Prostate gland (tissue), 2 donors: ENCODE results near the gene TBC1D22B. TPM values are rescaled to one million over a fixed set of nuclear protein-coding genes. Genes with fewer than 3 reads are reported as not detected.

ENCODE experiments used
- DNase-seq: peaks from one replicate; pipeline ENCODE4 v3.0.0-alpha.2; 2019; ENCODE audit warnings: low spot score
- H3K27ac ChIP-seq, 2 donors: fragments of 200-600 bp; sonication (generic); 2 replicates each; pipeline ENCODE4 v1.5.1; 2017 to 2019
- H3K27me3 ChIP-seq: fragments of 200-600 bp; sonication (generic); replicated peaks from 2 replicates; pipeline ENCODE4 v1.5.1; 2019; ENCODE audit not compliant: insufficient read depth
- H3K36me3 ChIP-seq, 2 donors: fragments of 200-600 bp; sonication (generic); 1 replicate in 1 of 2; 2 replicates in 1 of 2; pipeline versions ENCODE4 v1.5.1 to v1.8.1; 2017 to 2019
- H3K4me1 ChIP-seq: fragments of 200-600 bp; sonication (generic); replicated peaks from 2 replicates; pipeline ENCODE4 v1.5.1; 2019
- H3K4me3 ChIP-seq, 2 donors: fragments of 200-600 bp; sonication (generic); 2 replicates each; pipeline ENCODE4 v1.5.1; 2017 to 2019
- H3K9me3 ChIP-seq: fragments of 200-600 bp; sonication (generic); 2 replicates; pipeline ENCODE4 v1.5.1; 2017
- CTCF ChIP-seq, 4 experiments: fragments of 200-600 bp in 2 of 4; fragments of 450-650 bp in 2 of 4; sonication (generic) in 2 of 4; IDR thresholded peaks; 1 replicate in 3 of 4; 2 replicates in 1 of 4; pipeline ENCODE4 v1.5.1; 2016 to 2019; ENCODE audit warnings: antibody characterized with exemption in 4 of 4, mild to moderate bottlenecking in 2 of 4, moderate library complexity in 2 of 4
- POLR2A ChIP-seq: fragments of 450-650 bp; IDR thresholded peaks from one replicate; pipeline ENCODE4 v1.6.1; 2016; ENCODE audit warnings: antibody characterized with exemption, mild to moderate bottlenecking
- POLR2AphosphoS5 ChIP-seq: sonication (generic); formaldehyde crosslinking; IDR thresholded peaks from one replicate; pipeline ENCODE4 v1.6.1; 2017; ENCODE audit warnings: antibody characterized with exemption
- WGBS: methylation state at CpG from one replicate; pipeline ENCODE4 v1.1.5; 2018; 5-methylcytosine and 5-hydroxymethylcytosine counted together
- intact Hi-C: fragments of 100-400 bp; cut with DNase I; formaldehyde crosslinking; loops from one replicate; pipeline ENCODE4 v1.14.2; 2022
- total RNA-seq, 2 donors: library from RNA; depleted of rRNA; stranded (reverse); fragments of >200 nt; gene quantifications; one replicate each; pipeline ENCODE4 v1.1.0, GENCODE V29; 2016

The TBC1D22B gene
- total RNA-seq, 2 donors from 2014 or later: 10.7 to 27.0 TPM

GRCh38 chr6:37258405-37259105 lies 983 bp downstream of the TBC1D22B start:
- no peaks in the 10 kb centered on the region for H3K9me3 ChIP-seq
- WGBS: 14% methylated on average over 11 of the region's 11 CpGs
- H3K4me1 ChIP-seq: no peaks in the 10 kb centered on the region
- H3K27ac ChIP-seq: peak overlapping the region; percentile 85 to 86
- TF ChIP-seq POLR2AphosphoS5 (no peak), CTCF (IDR thresholded peaks at IDR 0.05) (no peak), POLR2A (no peak)
- intact Hi-C loops: no loop called here
- H3K36me3 ChIP-seq: no peaks in the 10 kb centered on the region
- H3K27me3 ChIP-seq: no peaks in the 10 kb centered on the region
- H3K4me3 ChIP-seq: peak overlapping the region; percentile 90 to 97
- no peak for DNase-seq

- no peaks in the 10 kb centered on the region for H3K27me3 ChIP-seq
- H3K4me3 ChIP-seq: no peak overlapping the region
- no peaks in the 10 kb centered on the region for H3K36me3 ChIP-seq
- intact Hi-C loops: no loop called here
- no peaks in the 10 kb centered on the region for H3K4me1 ChIP-seq
- no peaks in the 10 kb centered on the region for H3K9me3 ChIP-seq
- TF ChIP-seq POLR2A (no peak), CTCF (IDR thresholded peaks at IDR 0.05) (no peak), POLR2AphosphoS5 (no peak)
- DNase-seq: no peak
- WGBS: 61% methylated on average over 2 of the region's 2 CpGs
- no peak overlapping the region for H3K27ac ChIP-seq
Measured at GRCh38 chr6:37259191-37259590, 1.6 kb downstream of the TBC1D22B start.

- H3K36me3 ChIP-seq: no peaks in the 10 kb centered on the region
- TF ChIP-seq CTCF (IDR thresholded peaks at IDR 0.05) (no peak), POLR2AphosphoS5 (no peak), POLR2A (no peak)
- intact Hi-C loops: no loop called here
- DNase-seq: no peak
- no peak overlapping the region for H3K27ac ChIP-seq
- no peaks in the 10 kb centered on the region for H3K4me1 ChIP-seq
- H3K27me3 ChIP-seq: no peaks in the 10 kb centered on the region
- no peaks in the 10 kb centered on the region for H3K9me3 ChIP-seq
- H3K4me3 ChIP-seq: no peak overlapping the region
- 82% methylated on average over 2 of the region's 2 CpGs for WGBS
Measured at GRCh38 chr6:37260040-37260439, 2.5 kb downstream of the TBC1D22B start.

GRCh38 chr6:37260444-37260843 lies 2.9 kb downstream of the TBC1D22B start:
- H3K27me3 ChIP-seq: no peaks in the 10 kb centered on the region
- intact Hi-C loops: no loop called here
- 93% methylated on average over 1 of the region's 1 CpG for WGBS
- no peak overlapping the region for H3K27ac ChIP-seq
- TF ChIP-seq CTCF (IDR thresholded peaks at IDR 0.05) (no peak), POLR2AphosphoS5 (no peak), POLR2A (no peak)
- no peak for DNase-seq
- no peaks in the 10 kb centered on the region for H3K4me1 ChIP-seq
- no peaks in the 10 kb centered on the region for H3K36me3 ChIP-seq
- H3K4me3 ChIP-seq: no peak overlapping the region
- H3K9me3 ChIP-seq: no peaks in the 10 kb centered on the region

GRCh38 chr6:37261198-37261597 lies 3.6 kb downstream of the TBC1D22B start:
- H3K36me3 ChIP-seq: no peaks in the 10 kb centered on the region
- no peak overlapping the region for H3K27ac ChIP-seq
- H3K4me3 ChIP-seq: no peak overlapping the region
- intact Hi-C loops: no loop called here
- H3K9me3 ChIP-seq: no peaks in the 10 kb centered on the region
- H3K27me3 ChIP-seq: no peaks in the 10 kb centered on the region
- TF ChIP-seq CTCF (IDR thresholded peaks at IDR 0.05) (no peak), POLR2A (no peak), POLR2AphosphoS5 (no peak)
- WGBS: 93% methylated on average over 5 of the region's 5 CpGs
- no peak for DNase-seq
- no peaks in the 10 kb centered on the region for H3K4me1 ChIP-seq
